ENCODE measurements around the gene GHRHR. TPM values are rescaled to one million over a fixed set of nuclear protein-coding genes. Genes with fewer than 3 reads are reported as not detected.

The GHRHR gene
- total and polyA plus RNA-seq, 2 of the 4 experiments (the other 2 are of a cell fraction): not detected

DNA sequence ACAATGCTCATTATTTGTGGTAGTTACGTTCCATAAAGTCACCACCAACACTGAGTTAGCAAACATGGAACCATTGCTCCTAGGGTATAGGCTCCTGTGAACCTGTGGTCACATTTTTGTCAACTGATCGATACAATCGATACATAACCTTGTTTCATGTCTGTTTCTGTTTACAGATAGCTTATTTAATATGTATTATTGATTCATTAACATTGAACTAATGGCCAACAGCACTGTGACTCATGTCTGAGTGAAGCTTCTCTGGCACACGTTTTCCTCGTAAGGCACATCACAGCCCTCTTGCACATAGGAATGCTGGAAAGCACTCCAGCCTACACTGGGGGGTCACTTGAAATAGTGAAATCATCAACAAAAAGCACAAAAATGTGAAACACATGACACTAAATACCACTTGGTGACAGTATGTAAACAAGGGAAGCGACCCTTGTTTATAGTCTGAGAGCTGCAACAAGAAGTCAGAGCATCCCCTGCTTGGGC lies 27.0 kb downstream of the GHRHR start:
- Histone ChIP-seq H3K4ac (ENCODE audit: low read depth, low read length) (no peak overlapping the region), H3K23ac (ENCODE audit: low read depth, low read length) (no peak overlapping the region), H2AK9ac (replicated peaks; ENCODE audit: low read depth, low read length, poor library complexity) (no peak overlapping the region), H3K4me2 (ENCODE audit: low read depth, low read length) (no peak overlapping the region), H3K4me1 (ENCODE audit: control insufficient read depth, insufficient read depth, low read length) (no peaks in the 10 kb centered on the region), H3K79me1 (ENCODE audit: low read depth in 1 of 2, low read length in 2 of 2) (no peaks in the 10 kb centered on the region), H2BK15ac (ENCODE audit: low read depth, low read length) (no peak overlapping the region), H3K27ac (ENCODE audit: insufficient read depth, low read length) (no peak overlapping the region), H2AK5ac (ENCODE audit: low read depth, low read length) (no peak overlapping the region), H4K91ac (ENCODE audit: insufficient read depth, low read depth, low read length) (no peak overlapping the region), H3K36me3 (ENCODE audit: control insufficient read depth, insufficient read depth, low read length) (no peaks in the 10 kb centered on the region), H2AFZ (replicated peaks; ENCODE audit: low read length, poor library complexity) (no peak overlapping the region), H2BK5ac (ENCODE audit: low read depth, low read length, poor library complexity, severe bottlenecking) (no peak overlapping the region), H3K9me3 (ENCODE audit: control insufficient read depth, insufficient read depth, low read length) (no peaks in the 10 kb centered on the region; the same call in 1 of the 2 replicates), H3K4me3 (ENCODE audit: insufficient read depth, low read depth, low read length) (no peak overlapping the region), H3K18ac (ENCODE audit: low read depth, low read length) (no peak overlapping the region), H3K9me1 (ENCODE audit: insufficient read depth, low read length) (no peaks in the 10 kb centered on the region), H2BK20ac (ENCODE audit: low read depth, low read length) (no peak overlapping the region), H3K14ac (replicated peaks; ENCODE audit: low read depth, low read length) (no peak overlapping the region), H4K8ac (ENCODE audit: low read depth in 2 of 2, low read length in 2 of 2) (no peak overlapping the region), H2BK120ac (ENCODE audit: low read depth, low read length) (no peak overlapping the region), H4K5ac (ENCODE audit: low read depth, low read length) (no peak overlapping the region), H3K27me3 (ENCODE audit: control insufficient read depth, insufficient read depth, low read length) (peaks cover 13% of the 10 kb centered on the region; the same call in 1 of the 2 replicates), H3K56ac (ENCODE audit: extremely low read depth, insufficient read depth, low read length) (no peak overlapping the region), H4K20me1 (ENCODE audit: insufficient read depth, low read length) (no peaks in the 10 kb centered on the region), H3K9ac (ENCODE audit: low read depth, low read length) (no peak overlapping the region)
- intact Hi-C loops (cut with micrococcal nuclease) (no loop called here), in situ Hi-C loops (cut with MboI; ENCODE audit: low sequenced_read_pairs) (no loop called here), dilution Hi-C loops (cut with HindIII; ENCODE audit: low sequenced_read_pairs, unreplicated experiment) (no loop called here)
- ATAC-seq (ENCODE audit: low read depth) (no peak), DNase-seq (no peak)
- POLR2A ChIA-PET (ENCODE audit: unreplicated experiment): no interaction called here
- no peak for TF ChIP-seq FOS (IDR thresholded peaks at IDR 0.05; ENCODE audit: low read depth, low read length)
- TF ChIP-seq CTCF (conservative IDR thresholded peaks at IDR 0.05; ENCODE audit: low read depth, low read length): no peak
- TF ChIP-seq BHLHE40 (IDR thresholded peaks at IDR 0.05; ENCODE audit: low read depth, low read length): no peak
- no peak for TF ChIP-seq NFE2L2 (IDR thresholded peaks at IDR 0.05; ENCODE audit: low read depth, low read length)
- no peak for TF ChIP-seq MAZ (IDR thresholded peaks at IDR 0.05; ENCODE audit: borderline replicate concordance, low read depth, low read length)
- TF ChIP-seq, protein P1, sequence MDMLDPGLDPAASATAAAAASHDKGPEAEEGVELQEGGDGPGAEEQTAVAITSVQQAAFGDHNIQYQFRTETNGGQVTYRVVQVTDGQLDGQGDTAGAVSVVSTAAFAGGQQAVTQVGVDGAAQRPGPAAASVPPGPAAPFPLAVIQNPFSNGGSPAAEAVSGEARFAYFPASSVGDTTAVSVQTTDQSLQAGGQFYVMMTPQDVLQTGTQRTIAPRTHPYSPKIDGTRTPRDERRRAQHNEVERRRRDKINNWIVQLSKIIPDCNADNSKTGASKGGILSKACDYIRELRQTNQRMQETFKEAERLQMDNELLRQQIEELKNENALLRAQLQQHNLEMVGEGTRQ (IDR thresholded peaks at IDR 0.05; ENCODE audit: low read depth, low read length): no peak
- no peak for TF ChIP-seq RAD21 (IDR thresholded peaks at IDR 0.05; ENCODE audit: low read length)
- TF ChIP-seq CEBPB (IDR thresholded peaks at IDR 0.05; ENCODE audit: low read depth, low read length): no peak
- no peak for TF ChIP-seq SMC3 (IDR thresholded peaks at IDR 0.05; ENCODE audit: low read depth, low read length)
- no peak for TF ChIP-seq RCOR1 (IDR thresholded peaks at IDR 0.05; ENCODE audit: insufficient replicate concordance, low read length)
- WGBS, 2 experiments (ENCODE audit: extremely low coverage in 2 of 2, insufficient read length in 1 of 2): no CpG with 5 or more reads among the region's 6 CpGs
- CTCF ChIA-PET: interaction anchor here (1.0 kb wide), 2 partner anchors 131 to 132 kb away, joined by 3 read pairs; no protein-coding TSS in a partner anchor
- BruUV-seq (replicated peaks): no TSS peak
